A673 (cell line): ENCODE results near the gene LONP1. TPM values are rescaled to one million over a fixed set of nuclear protein-coding genes. Genes with fewer than 3 reads are reported as not detected.

Experiments used
- BruUV-seq: library from RNA; stranded (reverse); fragments of 400-500 nt; replicated peaks from 2 replicates; lab custom pipeline; 2021; lab: Mats Ljungman, UMichigan
- CTCF ChIA-PET: fragments of 300-600 bp; sonication (Branson Sonifier 250); formaldehyde crosslinking; loops from one replicate; lab custom pipeline; 2022; ENCODE audit warnings: antibody characterized with exemption; lab: Charles Lee
- POLR2A ChIA-PET: fragments of 300-600 bp; sonication (Branson Sonifier 250); formaldehyde crosslinking; loops from one replicate; lab custom pipeline; 2022; ENCODE audit warnings: antibody characterized with exemption; ENCODE audit not compliant: low non-redundant PET; lab: Charles Lee
- DNase-seq: peaks from one replicate; pipeline ENCODE4 v3.0.0-alpha.2; 2015; ENCODE audit warnings: low spot score
- H3K27ac ChIP-seq: fragments of 200-600 bp; sonication (generic); 2 replicates; pipeline ENCODE4 v1.5.1; 2016; ENCODE audit warnings: mixed run types, low read depth, mild to moderate bottlenecking, mixed read lengths, antibody characterized with exemption, low read length; ENCODE audit not compliant: poor library complexity, severe bottlenecking
- H3K27me3 ChIP-seq: fragments of 200-600 bp; sonication (generic); replicated peaks from 2 replicates; pipeline ENCODE4 v1.6.1; 2017; ENCODE audit warnings: mixed run types, low read depth, mild to moderate bottlenecking, mixed read lengths, antibody characterized with exemption, low read length; ENCODE audit not compliant: insufficient read depth, poor library complexity
- H3K36me3 ChIP-seq: fragments of 200-600 bp; sonication (generic); 2 replicates; pipeline ENCODE4 v1.6.1; 2016; ENCODE audit warnings: mixed run types, mild to moderate bottlenecking, mixed read lengths, antibody characterized with exemption, low read length; ENCODE audit not compliant: insufficient read depth, poor library complexity, severe bottlenecking
- H3K4me1 ChIP-seq: fragments of 200-600 bp; sonication (generic); 2 replicates; pipeline ENCODE4 v1.6.1; 2017; ENCODE audit warnings: mixed run types, mild to moderate bottlenecking, mixed read lengths, antibody characterized with exemption, low read length; ENCODE audit not compliant: insufficient read depth, poor library complexity, severe bottlenecking
- H3K4me3 ChIP-seq: fragments of 200-600 bp; sonication (generic); 2 replicates; pipeline ENCODE4 v1.5.1; 2016; ENCODE audit warnings: low read depth, mixed run types, mild to moderate bottlenecking, mixed read lengths, low read length; ENCODE audit not compliant: poor library complexity, severe bottlenecking
- H3K9me3 ChIP-seq: fragments of 200-600 bp; sonication (generic); 2 replicates; pipeline ENCODE4 v1.6.1; 2016; ENCODE audit warnings: mixed run types, low read depth, mild to moderate bottlenecking, mixed read lengths, antibody characterized with exemption, low read length; ENCODE audit not compliant: poor library complexity, severe bottlenecking
- EZH2 ChIP-seq: fragments of 200-600 bp; sonication (generic); IDR thresholded peaks from 2 replicates; pipeline ENCODE4 v1.6.1; 2017; ENCODE audit warnings: borderline replicate concordance, low read depth, mild to moderate bottlenecking, mixed read lengths, antibody characterized with exemption, low read length; ENCODE audit not compliant: poor library complexity, severe bottlenecking
- intact Hi-C: fragments of 100-400 bp; cut with micrococcal nuclease; formaldehyde crosslinking; loops from one replicate; pipeline ENCODE4 v1.10.0; 2022; ENCODE audit not compliant: unreplicated experiment
- total RNA-seq: library from RNA; stranded (reverse); gene quantifications from 2 replicates; pipeline ENCODE4 v1.2.3, GENCODE V29; 2021
- TF ChIP-seq, protein P1 (sequence below): fragments of 300-800, 200-600 bp; sonication (generic); conservative IDR thresholded peaks from 2 replicates; pipeline ENCODE4 v1.5.1; 2017; ENCODE audit warnings: low read depth, mild to moderate bottlenecking, antibody characterized with exemption, low read length, moderate library complexity, mixed read lengths

The LONP1 gene
- total RNA-seq, 1 experiment from 2014 or later, result 152 TPM

GRCh38 chr19:5669212-5669611 is 50.7 kb downstream of the LONP1 start:
- no peaks in the 10 kb centered on the region for H3K4me1 ChIP-seq
- no peaks in the 10 kb centered on the region for H3K27me3 ChIP-seq
- no peak for DNase-seq
- H3K4me3 ChIP-seq, result no peak overlapping the region
- BruUV-seq, result no TSS peak
- peaks cover 61% of the 10 kb centered on the region for H3K36me3 ChIP-seq
- ChIA-PET POLR2A (no interaction called here), CTCF (no interaction called here)
- TF ChIP-seq, protein P1, sequence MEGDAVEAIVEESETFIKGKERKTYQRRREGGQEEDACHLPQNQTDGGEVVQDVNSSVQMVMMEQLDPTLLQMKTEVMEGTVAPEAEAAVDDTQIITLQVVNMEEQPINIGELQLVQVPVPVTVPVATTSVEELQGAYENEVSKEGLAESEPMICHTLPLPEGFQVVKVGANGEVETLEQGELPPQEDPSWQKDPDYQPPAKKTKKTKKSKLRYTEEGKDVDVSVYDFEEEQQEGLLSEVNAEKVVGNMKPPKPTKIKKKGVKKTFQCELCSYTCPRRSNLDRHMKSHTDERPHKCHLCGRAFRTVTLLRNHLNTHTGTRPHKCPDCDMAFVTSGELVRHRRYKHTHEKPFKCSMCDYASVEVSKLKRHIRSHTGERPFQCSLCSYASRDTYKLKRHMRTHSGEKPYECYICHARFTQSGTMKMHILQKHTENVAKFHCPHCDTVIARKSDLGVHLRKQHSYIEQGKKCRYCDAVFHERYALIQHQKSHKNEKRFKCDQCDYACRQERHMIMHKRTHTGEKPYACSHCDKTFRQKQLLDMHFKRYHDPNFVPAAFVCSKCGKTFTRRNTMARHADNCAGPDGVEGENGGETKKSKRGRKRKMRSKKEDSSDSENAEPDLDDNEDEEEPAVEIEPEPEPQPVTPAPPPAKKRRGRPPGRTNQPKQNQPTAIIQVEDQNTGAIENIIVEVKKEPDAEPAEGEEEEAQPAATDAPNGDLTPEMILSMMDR, result no peak
- no peak for TF ChIP-seq EZH2
- no peaks in the 10 kb centered on the region for H3K9me3 ChIP-seq
- intact Hi-C loops, result no loop called here
- H3K27ac ChIP-seq, result no peak overlapping the region

- no peaks in the 10 kb centered on the region for H3K4me1 ChIP-seq
- no peak overlapping the region for H3K4me3 ChIP-seq
- H3K27ac ChIP-seq, result no peak overlapping the region
- peaks cover 73% of the 10 kb centered on the region for H3K36me3 ChIP-seq
- intact Hi-C loops, result no loop called here
- TSS peak; percentile 40 for BruUV-seq
- ChIA-PET POLR2A (interaction anchor here (0.7 kb wide), 1 partner anchor 20 kb away, joined by 4 read pairs; no protein-coding TSS in a partner anchor), CTCF (interaction anchor here (0.8 kb wide), 1 partner anchor 19 kb away, joined by 10 read pairs; no protein-coding TSS in a partner anchor)
- no peaks in the 10 kb centered on the region for H3K27me3 ChIP-seq
- DNase-seq, result no peak
- no peak for TF ChIP-seq EZH2
- TF ChIP-seq, protein P1, result no peak
- H3K9me3 ChIP-seq, result no peaks in the 10 kb centered on the region
These were observed 52.1 kb downstream of the LONP1 start for GRCh38 chr19:5667751-5668271.

DNA sequence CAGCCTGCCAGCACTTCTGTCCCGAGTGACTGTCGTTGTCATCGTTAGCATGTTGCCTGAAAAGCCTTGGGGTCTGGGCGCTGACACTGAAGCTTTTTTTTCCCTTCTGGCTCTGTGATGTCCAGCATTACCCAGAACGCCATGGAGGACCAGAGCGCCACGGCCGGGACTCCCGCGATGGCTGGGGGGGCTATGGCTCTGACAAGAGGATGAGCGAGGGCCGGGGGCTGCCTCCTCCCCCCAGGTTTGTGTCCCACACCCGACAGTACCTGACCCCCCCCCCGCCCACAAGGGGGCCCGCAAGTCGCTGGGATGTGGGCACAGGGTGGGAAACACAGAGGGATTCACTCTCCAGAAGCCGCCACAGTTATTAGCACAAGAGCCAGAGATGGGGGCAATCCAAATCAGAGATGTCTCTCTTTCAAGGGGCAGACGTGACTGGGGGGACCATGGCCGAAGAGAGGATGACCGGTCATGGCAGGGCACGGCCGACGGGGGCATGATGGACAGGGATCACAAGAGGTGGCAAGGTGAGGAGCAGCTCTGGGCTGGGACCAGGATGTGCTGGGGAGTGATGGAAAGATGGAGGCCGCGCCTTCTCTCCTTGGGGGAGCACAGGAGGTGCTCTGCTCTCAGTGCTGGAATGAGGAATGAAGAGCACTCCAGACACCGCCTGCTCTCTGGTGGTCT is 52.9 kb downstream of the LONP1 start:
- CTCF ChIA-PET, result no interaction called here
- intact Hi-C loops, result no loop called here
- no peak for DNase-seq
- TF ChIP-seq, protein P1, result no peak
- TF ChIP-seq EZH2, result no peak
- Histone ChIP-seq H3K4me1 (no peaks in the 10 kb centered on the region), H3K9me3 (no peaks in the 10 kb centered on the region), H3K4me3 (no peak overlapping the region), H3K36me3 (peaks cover 78% of the 10 kb centered on the region), H3K27me3 (no peaks in the 10 kb centered on the region), H3K27ac (no peak overlapping the region)
- no TSS peak for BruUV-seq
- POLR2A ChIA-PET, result interaction anchor here (0.6 kb wide), 1 partner anchor 864 kb away, joined by 5 read pairs; the partner anchor contains the start of gene TNFSF9
